ENCODE data around the gene DLEU7. TPM values are rescaled to one million over a fixed set of nuclear protein-coding genes. Genes with fewer than 3 reads are reported as not detected.

Gene DLEU7
- total RNA-seq, 6 experiments from 2014 or later, result 0.12 to 0.38 (median 0.33) TPM; not detected in 3

GRCh38 chr13:50798923-50799322 is 44.6 kb downstream of the DLEU7 start:
- intact Hi-C loops (cut with DNase I), result no loop called here
- no peaks in the 10 kb centered on the region for H3K9me3 ChIP-seq

GRCh38 chr13:50797091-50797490 is 46.4 kb downstream of the DLEU7 start:
- WGBS (ENCODE audit: insufficient coverage, low coverage, low lambda C conversion rate, missing lambda C conversion rate), result 67% methylated on average over 8 of the region's 8 CpGs
- intact Hi-C loops (cut with DNase I), result no loop called here

More at GRCh38 chr13:50798923-50799322, 44.6 kb downstream of the DLEU7 start:
- DNase-seq (no peak), ATAC-seq (no peak)
- WGBS (ENCODE audit: insufficient coverage, low coverage, low lambda C conversion rate, missing lambda C conversion rate), result 74% methylated on average over 2 of the region's 2 CpGs
- Histone ChIP-seq H3K4me3 (no peak overlapping the region), H3K36me3 (no peaks in the 10 kb centered on the region), H3K4me1 (no peaks in the 10 kb centered on the region), H3K27me3 (no peaks in the 10 kb centered on the region), H3K27ac (no peak overlapping the region)
- TF ChIP-seq POLR2A (IDR thresholded peaks at IDR 0.05), result no peak
- TF ChIP-seq CTCF (IDR thresholded peaks at IDR 0.05), result no peak

GRCh38 chr13:50796463-50796862 is 47.0 kb downstream of the DLEU7 start:
- Histone ChIP-seq H3K4me3 (no peak overlapping the region), H3K36me3 (no peaks in the 10 kb centered on the region), H3K27ac (no peak overlapping the region), H3K27me3 (no peaks in the 10 kb centered on the region), H3K9me3 (no peaks in the 10 kb centered on the region), H3K4me1 (no peaks in the 10 kb centered on the region)
- TF ChIP-seq CTCF (IDR thresholded peaks at IDR 0.05) (no peak), POLR2A (IDR thresholded peaks at IDR 0.05) (no peak)
- intact Hi-C loops (cut with DNase I), result no loop called here
- DNase-seq (no peak), ATAC-seq (no peak)
- WGBS (ENCODE audit: insufficient coverage, low coverage, low lambda C conversion rate, missing lambda C conversion rate), result 82% methylated on average over 1 of the region's 1 CpG

More at GRCh38 chr13:50797091-50797490, 46.4 kb downstream of the DLEU7 start:
- DNase-seq (no peak), ATAC-seq (no peak)
- no peak overlapping the region for H3K27ac ChIP-seq
- H3K27me3 ChIP-seq, result no peaks in the 10 kb centered on the region
- no peaks in the 10 kb centered on the region for H3K9me3 ChIP-seq
- no peaks in the 10 kb centered on the region for H3K4me1 ChIP-seq
- H3K4me3 ChIP-seq, result no peak overlapping the region
- H3K36me3 ChIP-seq, result no peaks in the 10 kb centered on the region
- TF ChIP-seq CTCF (IDR thresholded peaks at IDR 0.05) (no peak), POLR2A (IDR thresholded peaks at IDR 0.05) (no peak)

GRCh38 chr13:50794226-50794625 is 49.3 kb downstream of the DLEU7 start:
- H3K4me3 ChIP-seq, result no peak overlapping the region
- DNase-seq (no peak), ATAC-seq (no peak)
- no peaks in the 10 kb centered on the region for H3K27me3 ChIP-seq
- no peaks in the 10 kb centered on the region for H3K4me1 ChIP-seq
- intact Hi-C loops (cut with DNase I), result no loop called here
- TF ChIP-seq POLR2A (IDR thresholded peaks at IDR 0.05) (no peak), CTCF (IDR thresholded peaks at IDR 0.05) (no peak)
- no peak overlapping the region for H3K27ac ChIP-seq
- 86% methylated on average over 1 of the region's 1 CpG for WGBS (ENCODE audit: insufficient coverage, low coverage, low lambda C conversion rate, missing lambda C conversion rate)
- H3K36me3 ChIP-seq, result no peaks in the 10 kb centered on the region
- H3K9me3 ChIP-seq, result no peaks in the 10 kb centered on the region

- no peak for ATAC-seq
- 82% methylated on average over 3 of the region's 3 CpGs for WGBS (ENCODE audit: insufficient coverage, low coverage, low lambda C conversion rate, missing lambda C conversion rate)
- no peak for TF ChIP-seq CTCF (IDR thresholded peaks at IDR 0.05)
- no peak for TF ChIP-seq POLR2A (IDR thresholded peaks at IDR 0.05)
Measured at GRCh38 chr13:50793026-50793425, 50.5 kb downstream of the DLEU7 start.

More at GRCh38 chr13:50793026-50793425, 50.5 kb downstream of the DLEU7 start:
- H3K4me1 ChIP-seq, result no peaks in the 10 kb centered on the region
- no peak for DNase-seq
- H3K27ac ChIP-seq, result no peak overlapping the region
- H3K9me3 ChIP-seq, result no peaks in the 10 kb centered on the region
- intact Hi-C loops (cut with DNase I), result no loop called here
- no peak overlapping the region for H3K4me3 ChIP-seq
- no peaks in the 10 kb centered on the region for H3K27me3 ChIP-seq
- no peaks in the 10 kb centered on the region for H3K36me3 ChIP-seq

Data from right lobe of liver (tissue), 6 donors.